ENCODE data around the gene LDLRAD4.

Gene LDLRAD4

GRCh38 chr18:13378150-13378549 is 159.6 kb downstream of the LDLRAD4 start:
- Histone ChIP-seq H3K4me3 (ENCODE audit: control insufficient read depth in 1 of 7, extremely low read depth in 1 of 7, insufficient read depth in 4 of 7, low read depth in 2 of 7, low read length in 6 of 7) (no peak overlapping the region), H3K36me3 (ENCODE audit: control insufficient read depth in 4 of 4, insufficient read depth in 4 of 4, low read length in 3 of 4) (peaks cover 0 to 3% (median 0%) of the 10 kb centered on the region in 4 experiments), H3K9me3 (ENCODE audit: control extremely low read depth in 1 of 5, control insufficient read depth in 4 of 5, insufficient read depth in 2 of 5, low read depth in 1 of 5, low read length in 4 of 5) (no peaks in the 10 kb centered on the region), H3K4me1 (ENCODE audit: control extremely low read depth in 1 of 4, control insufficient read depth in 4 of 4, insufficient read depth in 4 of 4, low read length in 3 of 4) (peaks cover 0 to 43% (median 27%) of the 10 kb centered on the region in 4 experiments), H3K27me3 (replicated peaks in 2 of 5; ENCODE audit: control insufficient read depth in 4 of 5, insufficient read depth in 5 of 5, low read length in 4 of 5) (no peaks in the 10 kb centered on the region), H3K27ac (ENCODE audit: insufficient read depth in 1 of 2, low read depth in 1 of 2, low read length in 2 of 2, poor library complexity in 1 of 2, severe bottlenecking in 2 of 2) (no peak overlapping the region)
- ChIA-PET POLR2A (no interaction called here), CTCF (interaction anchor here (0.6 to 1.1 kb wide), 2 partner anchors 14 to 44 kb away, joined by 3 to 4 read pairs; no protein-coding TSS in a partner anchor)
- DNase-seq, result no peak
- 97% methylated on average over 5 of the region's 9 CpGs for WGBS (ENCODE audit: insufficient coverage)

GRCh38 chr18:13379062-13379865 is 160.7 kb downstream of the LDLRAD4 start:
- Histone ChIP-seq H3K36me3 (ENCODE audit: control insufficient read depth in 4 of 4, insufficient read depth in 4 of 4, low read length in 3 of 4) (peaks cover 0 to 3% (median 0%) of the 10 kb centered on the region in 4 experiments), H3K4me3 (ENCODE audit: control insufficient read depth in 1 of 7, extremely low read depth in 1 of 7, insufficient read depth in 4 of 7, low read depth in 2 of 7, low read length in 6 of 7) (no peak overlapping the region), H3K27ac (ENCODE audit: insufficient read depth in 1 of 2, low read depth in 1 of 2, low read length in 2 of 2, poor library complexity in 1 of 2, severe bottlenecking in 2 of 2) (no peak overlapping the region), H3K27me3 (replicated peaks in 2 of 5; ENCODE audit: control insufficient read depth in 4 of 5, insufficient read depth in 5 of 5, low read length in 4 of 5) (no peaks in the 10 kb centered on the region), H3K4me1 (ENCODE audit: control extremely low read depth in 1 of 4, control insufficient read depth in 4 of 4, insufficient read depth in 4 of 4, low read length in 3 of 4) (peaks cover 0 to 45% (median 30%) of the 10 kb centered on the region in 4 experiments), H3K9me3 (ENCODE audit: control extremely low read depth in 1 of 5, control insufficient read depth in 4 of 5, insufficient read depth in 2 of 5, low read depth in 1 of 5, low read length in 4 of 5) (no peaks in the 10 kb centered on the region)
- ChIA-PET CTCF (no interaction called here), POLR2A (no interaction called here)
- no peak for DNase-seq
- WGBS (ENCODE audit: insufficient coverage), result 85% methylated on average over 5 of the region's 7 CpGs

DNA sequence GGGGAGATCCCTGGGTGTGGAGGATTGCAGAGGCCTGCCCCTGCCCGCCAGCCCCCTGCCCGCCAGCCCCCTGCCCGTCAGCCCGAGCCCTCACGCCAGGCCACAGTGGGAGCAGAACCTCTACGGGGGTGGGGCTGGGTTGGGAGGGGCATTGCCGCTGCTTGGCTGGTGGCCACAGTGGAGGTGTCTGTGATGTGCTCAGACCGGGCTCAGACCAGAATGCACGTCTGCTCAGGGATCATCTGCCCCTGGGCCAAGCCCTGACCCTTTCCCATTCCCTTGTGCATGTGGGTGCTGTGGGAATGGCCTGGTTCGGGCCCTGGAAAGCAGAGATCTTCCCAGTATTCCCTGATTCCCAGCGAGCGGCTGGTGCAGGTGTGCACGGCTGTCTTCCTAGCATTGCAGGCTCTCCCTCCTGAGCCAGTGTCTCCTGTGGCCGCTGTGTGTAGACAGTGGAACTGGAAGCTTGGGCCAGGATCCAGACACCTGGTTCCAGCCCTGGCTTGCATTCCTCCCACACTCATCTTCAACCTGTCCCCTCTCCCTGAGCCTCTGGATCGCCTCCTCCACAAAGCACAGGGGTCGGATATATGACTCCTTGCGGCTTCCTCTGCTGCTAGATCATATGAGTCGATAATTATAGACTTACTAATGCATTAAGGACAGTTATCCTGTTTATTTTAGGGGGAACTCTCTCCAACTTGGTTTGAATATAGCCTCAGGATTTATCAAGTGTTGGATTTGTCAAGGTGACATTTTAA is 161.6 kb downstream of the LDLRAD4 start:
- ChIA-PET POLR2A (no interaction called here), CTCF (no interaction called here)
- no peaks in the 10 kb centered on the region for H3K9me3 ChIP-seq (ENCODE audit: control extremely low read depth in 1 of 5, control insufficient read depth in 4 of 5, insufficient read depth in 2 of 5, low read depth in 1 of 5, low read length in 4 of 5)
- H3K4me1 ChIP-seq (ENCODE audit: control extremely low read depth in 1 of 4, control insufficient read depth in 4 of 4, insufficient read depth in 4 of 4, low read length in 3 of 4), result peaks cover 0 to 45% (median 30%) of the 10 kb centered on the region in 4 experiments
- H3K27ac ChIP-seq (ENCODE audit: insufficient read depth in 1 of 2, low read depth in 1 of 2, low read length in 2 of 2, poor library complexity in 1 of 2, severe bottlenecking in 2 of 2), result no peak overlapping the region
- H3K4me3 ChIP-seq (ENCODE audit: control insufficient read depth in 1 of 7, extremely low read depth in 1 of 7, insufficient read depth in 4 of 7, low read depth in 2 of 7, low read length in 6 of 7), result no peak overlapping the region
- 93% methylated on average over 4 of the region's 18 CpGs for WGBS (ENCODE audit: insufficient coverage)
- H3K27me3 ChIP-seq (replicated peaks in 2 of 5; ENCODE audit: control insufficient read depth in 4 of 5, insufficient read depth in 5 of 5, low read length in 4 of 5), result no peaks in the 10 kb centered on the region
- H3K36me3 ChIP-seq (ENCODE audit: control insufficient read depth in 4 of 4, insufficient read depth in 4 of 4, low read length in 3 of 4), result peaks cover 0 to 3% (median 0%) of the 10 kb centered on the region in 4 experiments
- DNase-seq, result peak in 2 of 3 donors; percentile 11 to 20

GRCh38 chr18:13380691-13381070 is 162.1 kb downstream of the LDLRAD4 start:
- CTCF ChIA-PET, result no interaction called here

GRCh38 chr18:13381331-13381730 is 162.8 kb downstream of the LDLRAD4 start:
- H3K4me3 ChIP-seq (ENCODE audit: control insufficient read depth in 1 of 7, extremely low read depth in 1 of 7, insufficient read depth in 4 of 7, low read depth in 2 of 7, low read length in 6 of 7), result peak overlapping the region in 4 of 7 experiments; percentile 42 to 75 (median 56)
- H3K9me3 ChIP-seq (ENCODE audit: control extremely low read depth in 1 of 5, control insufficient read depth in 4 of 5, insufficient read depth in 2 of 5, low read depth in 1 of 5, low read length in 4 of 5), result no peaks in the 10 kb centered on the region
- no peaks in the 10 kb centered on the region for H3K27me3 ChIP-seq (replicated peaks in 2 of 5; ENCODE audit: control insufficient read depth in 4 of 5, insufficient read depth in 5 of 5, low read length in 4 of 5)
- H3K27ac ChIP-seq (ENCODE audit: insufficient read depth in 1 of 2, low read depth in 1 of 2, low read length in 2 of 2, poor library complexity in 1 of 2, severe bottlenecking in 2 of 2), result peak overlapping the region; percentile 95 to 97
- no peak for DNase-seq
- ChIA-PET POLR2A (interaction anchor here (0.6 kb wide), 1 partner anchor 13 kb away, joined by 3 read pairs; no protein-coding TSS in a partner anchor), CTCF (interaction anchor here (1.2 kb wide), 1 partner anchor 165 kb away, joined by 7 read pairs; no protein-coding TSS in a partner anchor)
- peaks cover 0 to 3% (median 0%) of the 10 kb centered on the region in 4 experiments for H3K36me3 ChIP-seq (ENCODE audit: control insufficient read depth in 4 of 4, insufficient read depth in 4 of 4, low read length in 3 of 4)
- 96% methylated on average over 6 of the region's 9 CpGs for WGBS (ENCODE audit: insufficient coverage)
- peaks cover 0 to 41% (median 30%) of the 10 kb centered on the region in 4 experiments for H3K4me1 ChIP-seq (ENCODE audit: control extremely low read depth in 1 of 4, control insufficient read depth in 4 of 4, insufficient read depth in 4 of 4, low read length in 3 of 4)

More at GRCh38 chr18:13380691-13381070, 162.1 kb downstream of the LDLRAD4 start:
- no CpG with 5 or more reads among the region's 2 CpGs for WGBS (ENCODE audit: insufficient coverage)
- H3K36me3 ChIP-seq (ENCODE audit: control insufficient read depth in 4 of 4, insufficient read depth in 4 of 4, low read length in 3 of 4), result peaks cover 0 to 3% (median 0%) of the 10 kb centered on the region in 4 experiments
- no peaks in the 10 kb centered on the region for H3K9me3 ChIP-seq (ENCODE audit: control extremely low read depth in 1 of 5, control insufficient read depth in 4 of 5, insufficient read depth in 2 of 5, low read depth in 1 of 5, low read length in 4 of 5)
- DNase-seq, result no peak
- peaks cover 0 to 45% (median 30%) of the 10 kb centered on the region in 4 experiments for H3K4me1 ChIP-seq (ENCODE audit: control extremely low read depth in 1 of 4, control insufficient read depth in 4 of 4, insufficient read depth in 4 of 4, low read length in 3 of 4)
- no peaks in the 10 kb centered on the region for H3K27me3 ChIP-seq (replicated peaks in 2 of 5; ENCODE audit: control insufficient read depth in 4 of 5, insufficient read depth in 5 of 5, low read length in 4 of 5)
- H3K27ac ChIP-seq (ENCODE audit: insufficient read depth in 1 of 2, low read depth in 1 of 2, low read length in 2 of 2, poor library complexity in 1 of 2, severe bottlenecking in 2 of 2), result no peak overlapping the region
- POLR2A ChIA-PET, result no interaction called here
- H3K4me3 ChIP-seq (ENCODE audit: control insufficient read depth in 1 of 7, extremely low read depth in 1 of 7, insufficient read depth in 4 of 7, low read depth in 2 of 7, low read length in 6 of 7), result no peak overlapping the region

DNA sequence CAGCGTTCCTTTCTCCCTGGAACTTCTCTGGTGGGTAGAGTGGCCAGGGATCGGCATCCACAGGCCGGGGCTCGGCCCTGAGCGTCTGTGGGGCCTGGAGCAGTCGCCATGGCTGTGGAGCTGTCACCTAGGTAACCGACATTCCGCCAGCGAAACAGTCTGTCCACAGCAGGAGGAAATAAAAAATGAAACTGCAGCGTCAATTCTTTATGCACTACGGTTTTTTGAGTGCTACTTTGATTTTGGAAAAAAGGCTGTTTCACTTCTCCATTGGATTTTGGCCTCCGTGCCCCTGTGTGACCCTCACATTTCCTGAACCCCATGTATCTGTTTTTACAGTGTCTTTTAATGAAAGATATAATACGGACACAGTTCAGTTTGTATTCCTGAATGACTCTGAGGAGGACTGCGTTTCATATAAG is 163.4 kb downstream of the LDLRAD4 start:
- DNase-seq, result peak; percentile 46 to 75 (median 72)
- Histone ChIP-seq H3K36me3 (ENCODE audit: control insufficient read depth in 4 of 4, insufficient read depth in 4 of 4, low read length in 3 of 4) (peaks cover 0 to 3% (median 0%) of the 10 kb centered on the region in 4 experiments), H3K9me3 (ENCODE audit: control extremely low read depth in 1 of 5, control insufficient read depth in 4 of 5, insufficient read depth in 2 of 5, low read depth in 1 of 5, low read length in 4 of 5) (no peaks in the 10 kb centered on the region), H3K27ac (ENCODE audit: insufficient read depth in 1 of 2, low read depth in 1 of 2, low read length in 2 of 2, poor library complexity in 1 of 2, severe bottlenecking in 2 of 2) (peak overlapping the region; percentile 95 to 97), H3K4me3 (ENCODE audit: control insufficient read depth in 1 of 7, extremely low read depth in 1 of 7, insufficient read depth in 4 of 7, low read depth in 2 of 7, low read length in 6 of 7) (peak overlapping the region in 6 of 7 experiments; percentile 42 to 75 (median 50)), H3K27me3 (replicated peaks in 2 of 5; ENCODE audit: control insufficient read depth in 4 of 5, insufficient read depth in 5 of 5, low read length in 4 of 5) (no peaks in the 10 kb centered on the region), H3K4me1 (ENCODE audit: control extremely low read depth in 1 of 4, control insufficient read depth in 4 of 4, insufficient read depth in 4 of 4, low read length in 3 of 4) (peaks cover 0 to 36% (median 29%) of the 10 kb centered on the region in 4 experiments)
- POLR2A ChIA-PET, result interaction anchor here (0.6 kb wide), 1 partner anchor 12 kb away, joined by 3 read pairs; no protein-coding TSS in a partner anchor
- CTCF ChIA-PET, result interaction anchor here (1.2 kb wide), 1 partner anchor 166 kb away, joined by 7 read pairs; no protein-coding TSS in a partner anchor
- 1% methylated on average over 14 of the region's 14 CpGs for WGBS (ENCODE audit: insufficient coverage)
